Measurements from ENCODE around the gene USP48.

Gene USP48

DNA sequence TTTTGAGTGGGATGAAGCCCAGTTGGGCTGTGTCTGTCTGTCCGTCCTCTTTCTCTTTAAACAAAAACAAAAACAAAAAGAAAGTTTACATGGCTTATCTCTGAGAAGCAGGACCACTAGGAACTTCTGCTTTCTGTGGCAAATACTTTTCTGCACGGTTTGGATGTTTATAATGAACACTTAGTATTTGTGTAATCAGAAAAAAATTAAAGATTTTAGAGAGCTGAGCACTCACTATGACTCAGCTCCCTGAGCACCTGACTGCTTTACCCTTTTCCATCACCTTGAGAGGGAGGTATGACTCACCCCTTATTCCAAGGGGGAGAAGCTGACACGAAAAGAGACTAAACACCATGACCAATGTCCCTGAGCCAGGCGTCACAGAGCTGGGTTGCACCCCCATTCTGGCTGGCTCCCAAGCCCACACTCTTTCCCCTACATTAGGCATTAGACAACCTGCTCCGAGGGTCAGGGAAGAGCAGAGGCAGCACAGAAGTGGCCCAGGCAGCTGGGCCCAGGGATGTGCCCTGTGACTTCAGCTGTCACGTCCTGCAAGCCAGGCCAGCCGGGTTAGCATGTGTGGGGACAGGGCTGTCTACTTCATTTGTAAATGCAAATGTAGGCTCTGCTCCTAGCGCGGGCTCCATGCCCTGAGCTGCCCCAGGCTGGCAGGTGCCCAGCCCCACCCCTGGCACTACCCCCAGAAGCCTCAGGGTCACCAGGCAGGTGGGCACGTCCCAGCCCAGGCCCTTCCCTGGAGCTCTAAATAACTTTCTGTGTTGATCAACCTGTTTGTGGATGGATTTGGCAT, 144.2 kb downstream of the USP48 start (continued):
- TF ChIP-seq SCRT1 (tag by site-specific recombination; IDR thresholded peaks at IDR 0.05; ENCODE audit: borderline replicate concordance) (no peak), ZNF791 (tag by site-specific recombination; IDR thresholded peaks at IDR 0.05) (no peak), BCL11B (tag by site-specific recombination; IDR thresholded peaks at IDR 0.05; ENCODE audit: low read depth) (no peak), ZNF169 (tag by site-specific recombination; IDR thresholded peaks at IDR 0.05) (no peak), ZSCAN23 (tag by site-specific recombination; IDR thresholded peaks at IDR 0.05) (no peak), ZNF626 (tag by site-specific recombination; IDR thresholded peaks at IDR 0.05) (no peak), GLI4 (tag by site-specific recombination; IDR thresholded peaks at IDR 0.05) (no peak), ZNF571 (tag by site-specific recombination; IDR thresholded peaks at IDR 0.05) (no peak), ZNF239 (tag by site-specific recombination; IDR thresholded peaks at IDR 0.05) (no peak), ZNF138 (tag by site-specific recombination; IDR thresholded peaks at IDR 0.05; ENCODE audit: borderline replicate concordance) (no peak), SP7 (tag by site-specific recombination; IDR thresholded peaks at IDR 0.05) (peak; percentile 93), ZNF221 (tag by site-specific recombination; IDR thresholded peaks at IDR 0.05; ENCODE audit: borderline replicate concordance) (no peak), ZNF610 (tag by site-specific recombination; IDR thresholded peaks at IDR 0.05; ENCODE audit: borderline replicate concordance) (no peak), ZNF555 (tag by site-specific recombination; conservative IDR thresholded peaks at IDR 0.05) (no peak), ZNF561 (tag by site-specific recombination; IDR thresholded peaks at IDR 0.05; ENCODE audit: borderline replicate concordance) (no peak), ZBTB17 (tag by site-specific recombination; IDR thresholded peaks at IDR 0.05) (peak; percentile 31; the same call in 1 of the 2 replicates), ZNF394 (tag by site-specific recombination; IDR thresholded peaks at IDR 0.05; ENCODE audit: borderline replicate concordance) (peak; percentile 99), SALL2 (tag by site-specific recombination; IDR thresholded peaks at IDR 0.05; ENCODE audit: borderline replicate concordance) (no peak), FEZF1 (tag by site-specific recombination; IDR thresholded peaks at IDR 0.05) (no peak), ZNF521 (tag by site-specific recombination; IDR thresholded peaks at IDR 0.05) (no peak), MYNN (tag by site-specific recombination; IDR thresholded peaks at IDR 0.05; ENCODE audit: borderline replicate concordance) (no peak), ZNF623 (tag by site-specific recombination; IDR thresholded peaks at IDR 0.05) (no peak), ZNF837 (tag by site-specific recombination; IDR thresholded peaks at IDR 0.05) (no peak), ZBTB21 (tag by site-specific recombination; IDR thresholded peaks at IDR 0.05) (peak; percentile 73), ZNF585B (tag by site-specific recombination; IDR thresholded peaks at IDR 0.05) (no peak), KLF9 (tag by site-specific recombination; IDR thresholded peaks at IDR 0.05; ENCODE audit: low read depth) (peak; percentile 25; the same call in 1 of the 2 replicates), ZNF600 (tag by site-specific recombination; IDR thresholded peaks at IDR 0.05) (peak; percentile 95), ZNF175 (tag by site-specific recombination; IDR thresholded peaks at IDR 0.05) (no peak)
- TF ChIP-seq, protein P1, sequence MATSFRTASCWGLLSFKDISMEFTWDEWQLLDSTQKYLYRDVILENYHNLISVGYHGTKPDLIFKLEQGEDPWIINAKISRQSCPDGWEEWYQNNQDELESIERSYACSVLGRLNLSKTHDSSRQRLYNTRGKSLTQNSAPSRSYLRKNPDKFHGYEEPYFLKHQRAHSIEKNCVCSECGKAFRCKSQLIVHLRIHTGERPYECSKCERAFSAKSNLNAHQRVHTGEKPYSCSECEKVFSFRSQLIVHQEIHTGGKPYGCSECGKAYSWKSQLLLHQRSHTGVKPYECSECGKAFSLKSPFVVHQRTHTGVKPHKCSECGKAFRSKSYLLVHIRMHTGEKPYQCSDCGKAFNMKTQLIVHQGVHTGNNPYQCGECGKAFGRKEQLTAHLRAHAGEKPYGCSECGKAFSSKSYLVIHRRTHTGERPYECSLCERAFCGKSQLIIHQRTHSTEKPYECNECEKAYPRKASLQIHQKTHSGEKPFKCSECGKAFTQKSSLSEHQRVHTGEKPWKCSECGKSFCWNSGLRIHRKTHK (tag by site-specific recombination; IDR thresholded peaks at IDR 0.05), result no peak
- TF ChIP-seq, protein P2, sequence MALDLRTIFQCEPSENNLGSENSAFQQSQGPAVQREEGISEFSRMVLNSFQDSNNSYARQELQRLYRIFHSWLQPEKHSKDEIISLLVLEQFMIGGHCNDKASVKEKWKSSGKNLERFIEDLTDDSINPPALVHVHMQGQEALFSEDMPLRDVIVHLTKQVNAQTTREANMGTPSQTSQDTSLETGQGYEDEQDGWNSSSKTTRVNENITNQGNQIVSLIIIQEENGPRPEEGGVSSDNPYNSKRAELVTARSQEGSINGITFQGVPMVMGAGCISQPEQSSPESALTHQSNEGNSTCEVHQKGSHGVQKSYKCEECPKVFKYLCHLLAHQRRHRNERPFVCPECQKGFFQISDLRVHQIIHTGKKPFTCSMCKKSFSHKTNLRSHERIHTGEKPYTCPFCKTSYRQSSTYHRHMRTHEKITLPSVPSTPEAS (tag by site-specific recombination; IDR thresholded peaks at IDR 0.05), result no peak
- TF ChIP-seq, protein P3, sequence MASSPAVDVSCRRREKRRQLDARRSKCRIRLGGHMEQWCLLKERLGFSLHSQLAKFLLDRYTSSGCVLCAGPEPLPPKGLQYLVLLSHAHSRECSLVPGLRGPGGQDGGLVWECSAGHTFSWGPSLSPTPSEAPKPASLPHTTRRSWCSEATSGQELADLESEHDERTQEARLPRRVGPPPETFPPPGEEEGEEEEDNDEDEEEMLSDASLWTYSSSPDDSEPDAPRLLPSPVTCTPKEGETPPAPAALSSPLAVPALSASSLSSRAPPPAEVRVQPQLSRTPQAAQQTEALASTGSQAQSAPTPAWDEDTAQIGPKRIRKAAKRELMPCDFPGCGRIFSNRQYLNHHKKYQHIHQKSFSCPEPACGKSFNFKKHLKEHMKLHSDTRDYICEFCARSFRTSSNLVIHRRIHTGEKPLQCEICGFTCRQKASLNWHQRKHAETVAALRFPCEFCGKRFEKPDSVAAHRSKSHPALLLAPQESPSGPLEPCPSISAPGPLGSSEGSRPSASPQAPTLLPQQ (tag by site-specific recombination; IDR thresholded peaks at IDR 0.05), result 0 out of 2 replicates have a peak, but pooled peaks have one; percentile 57
- TF ChIP-seq, protein P4, sequence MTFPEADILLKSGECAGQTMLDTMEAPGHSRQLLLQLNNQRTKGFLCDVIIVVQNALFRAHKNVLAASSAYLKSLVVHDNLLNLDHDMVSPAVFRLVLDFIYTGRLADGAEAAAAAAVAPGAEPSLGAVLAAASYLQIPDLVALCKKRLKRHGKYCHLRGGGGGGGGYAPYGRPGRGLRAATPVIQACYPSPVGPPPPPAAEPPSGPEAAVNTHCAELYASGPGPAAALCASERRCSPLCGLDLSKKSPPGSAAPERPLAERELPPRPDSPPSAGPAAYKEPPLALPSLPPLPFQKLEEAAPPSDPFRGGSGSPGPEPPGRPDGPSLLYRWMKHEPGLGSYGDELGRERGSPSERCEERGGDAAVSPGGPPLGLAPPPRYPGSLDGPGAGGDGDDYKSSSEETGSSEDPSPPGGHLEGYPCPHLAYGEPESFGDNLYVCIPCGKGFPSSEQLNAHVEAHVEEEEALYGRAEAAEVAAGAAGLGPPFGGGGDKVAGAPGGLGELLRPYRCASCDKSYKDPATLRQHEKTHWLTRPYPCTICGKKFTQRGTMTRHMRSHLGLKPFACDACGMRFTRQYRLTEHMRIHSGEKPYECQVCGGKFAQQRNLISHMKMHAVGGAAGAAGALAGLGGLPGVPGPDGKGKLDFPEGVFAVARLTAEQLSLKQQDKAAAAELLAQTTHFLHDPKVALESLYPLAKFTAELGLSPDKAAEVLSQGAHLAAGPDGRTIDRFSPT (tag by site-specific recombination; IDR thresholded peaks at IDR 0.05), result peak; percentile 84
- TF ChIP-seq, protein P5, sequence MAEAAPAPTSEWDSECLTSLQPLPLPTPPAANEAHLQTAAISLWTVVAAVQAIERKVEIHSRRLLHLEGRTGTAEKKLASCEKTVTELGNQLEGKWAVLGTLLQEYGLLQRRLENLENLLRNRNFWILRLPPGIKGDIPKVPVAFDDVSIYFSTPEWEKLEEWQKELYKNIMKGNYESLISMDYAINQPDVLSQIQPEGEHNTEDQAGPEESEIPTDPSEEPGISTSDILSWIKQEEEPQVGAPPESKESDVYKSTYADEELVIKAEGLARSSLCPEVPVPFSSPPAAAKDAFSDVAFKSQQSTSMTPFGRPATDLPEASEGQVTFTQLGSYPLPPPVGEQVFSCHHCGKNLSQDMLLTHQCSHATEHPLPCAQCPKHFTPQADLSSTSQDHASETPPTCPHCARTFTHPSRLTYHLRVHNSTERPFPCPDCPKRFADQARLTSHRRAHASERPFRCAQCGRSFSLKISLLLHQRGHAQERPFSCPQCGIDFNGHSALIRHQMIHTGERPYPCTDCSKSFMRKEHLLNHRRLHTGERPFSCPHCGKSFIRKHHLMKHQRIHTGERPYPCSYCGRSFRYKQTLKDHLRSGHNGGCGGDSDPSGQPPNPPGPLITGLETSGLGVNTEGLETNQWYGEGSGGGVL (tag by site-specific recombination; IDR thresholded peaks at IDR 0.05), result peak; percentile 92
